HG02884 (cell line): Measurements from ENCODE around the gene UNC13D.

Experiments used
- ATAC-seq: cut with Tn5 transposase; IDR thresholded peaks from one replicate; pipeline ENCODE4 v1.9.1; 2021; ENCODE audit warnings: mild to moderate bottlenecking, moderate library complexity; ENCODE audit not compliant: unreplicated experiment

The UNC13D gene

GRCh38 chr17:75835654-75835987 is 8.6 kb downstream of the UNC13D start:
- no peak for ATAC-seq

GRCh38 chr17:75834928-75835653 is 9.1 kb downstream of the UNC13D start:
- ATAC-seq, result no peak

GRCh38 chr17:75834279-75834920 is 9.8 kb downstream of the UNC13D start:
- no peak for ATAC-seq

GRCh38 chr17:75832652-75833400 is 11.4 kb downstream of the UNC13D start:
- ATAC-seq, result no peak

GRCh38 chr17:75832164-75832651 is 12.0 kb downstream of the UNC13D start:
- ATAC-seq, result no peak

- ATAC-seq, result no peak
These were observed 13.1 kb downstream of the UNC13D start for GRCh38 chr17:75831032-75831571.

- no peak for ATAC-seq
These were observed 13.8 kb downstream of the UNC13D start for GRCh38 chr17:75830164-75831031.

GRCh38 chr17:75829747-75830146 is 14.5 kb downstream of the UNC13D start:
- ATAC-seq, result no peak

GRCh38 chr17:75828741-75829140 is 15.5 kb downstream of the UNC13D start:
- no peak for ATAC-seq

GRCh38 chr17:75828076-75828400 is 16.2 kb downstream of the UNC13D start:
- ATAC-seq, result no peak

GRCh38 chr17:75827308-75828075 is 16.7 kb downstream of the UNC13D start:
- no peak for ATAC-seq

- ATAC-seq, result no peak
These were observed 17.5 kb downstream of the UNC13D start for GRCh38 chr17:75826561-75827307.

GRCh38 chr17:75825748-75826370 is 18.3 kb downstream of the UNC13D start:
- no peak for ATAC-seq

GRCh38 chr17:75825149-75825552 is 19.1 kb downstream of the UNC13D start:
- no peak for ATAC-seq

GRCh38 chr17:75824666-75825065 is 19.5 kb downstream of the UNC13D start:
- no peak for ATAC-seq

- ATAC-seq, result no peak
These were observed 20.1 kb downstream of the UNC13D start for GRCh38 chr17:75824050-75824552.

- ATAC-seq, result no peak
These were observed 20.8 kb downstream of the UNC13D start for GRCh38 chr17:75823257-75824041.

- ATAC-seq, result no peak
These were observed 21.4 kb downstream of the UNC13D start for GRCh38 chr17:75822800-75823166.
